ENCODE results near the gene OBSCN.

The OBSCN gene

DNA sequence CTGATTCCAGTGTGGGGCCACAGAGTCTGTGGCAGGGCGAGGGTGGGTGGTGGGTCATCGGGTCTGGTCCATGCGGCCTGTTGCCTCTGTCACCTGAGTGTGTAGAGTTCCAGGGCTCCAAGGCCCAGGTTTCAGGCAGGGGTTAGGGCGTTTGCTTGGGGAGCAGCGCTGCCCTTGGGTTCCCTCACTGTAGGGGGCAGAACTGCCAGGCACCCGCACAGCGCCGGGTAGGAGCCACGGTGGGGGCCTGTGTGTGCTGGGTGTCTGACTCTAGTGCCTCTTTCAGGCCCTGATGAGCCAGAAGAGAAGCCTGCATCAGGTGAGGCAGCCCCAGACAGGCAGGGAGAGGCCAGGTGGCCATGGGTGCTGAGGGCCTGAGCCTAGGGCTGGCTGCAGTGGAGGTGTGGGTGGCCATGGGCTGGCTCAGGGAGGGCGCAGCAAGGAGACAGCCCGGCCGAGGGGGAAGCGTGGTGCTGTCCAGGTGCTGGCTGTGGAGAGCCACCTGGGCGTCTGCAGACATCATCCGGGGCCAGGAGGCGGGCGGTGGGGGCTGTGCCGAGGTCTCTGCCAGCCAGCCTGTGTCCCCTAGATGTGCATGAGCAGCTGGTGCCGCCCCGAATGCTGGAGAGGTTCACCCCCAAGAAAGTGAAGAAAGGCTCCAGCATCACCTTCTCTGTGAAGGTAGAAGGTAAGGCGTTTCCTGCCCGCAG, 126.5 kb downstream of the OBSCN start:
- H3F3A ChIP-seq (ENCODE audit: low read depth): no peaks in the 10 kb centered on the region
- no peak overlapping the region for H3K4me3 ChIP-seq (ENCODE audit: low read length, poor library complexity, severe bottlenecking)
- H2AFZ ChIP-seq (ENCODE audit: low read length): no peak overlapping the region
- H3K79me2 ChIP-seq (ENCODE audit: insufficient read depth, low read length): no peaks in the 10 kb centered on the region
- no peaks in the 10 kb centered on the region for H3K9me3 ChIP-seq (ENCODE audit: insufficient read depth, low read depth, low read length)
- no peak overlapping the region for H3K4me2 ChIP-seq (ENCODE audit: low read depth, low read length, poor library complexity, severe bottlenecking)
- H4K20me1 ChIP-seq (ENCODE audit: insufficient read depth, low read length, poor library complexity, severe bottlenecking): no peaks in the 10 kb centered on the region
- no peak overlapping the region for H3K9ac ChIP-seq (ENCODE audit: low read depth, low read length, poor library complexity, severe bottlenecking)
- no peaks in the 10 kb centered on the region for H3K4me1 ChIP-seq (ENCODE audit: insufficient read depth, low read length, poor library complexity, severe bottlenecking)
- H3K9me2 ChIP-seq (replicated peaks; ENCODE audit: low read depth, low read length): no peaks in the 10 kb centered on the region
- TF ChIP-seq EZH2phosphoT487 (IDR thresholded peaks at IDR 0.05; ENCODE audit: borderline replicate concordance): no peak
- H3K36me3 ChIP-seq (ENCODE audit: insufficient read depth, low read length): no peaks in the 10 kb centered on the region; the same call in 1 of the 2 replicates
- H3K27me3 ChIP-seq (ENCODE audit: insufficient read depth, low read length, poor library complexity, severe bottlenecking): no peaks in the 10 kb centered on the region

DNA sequence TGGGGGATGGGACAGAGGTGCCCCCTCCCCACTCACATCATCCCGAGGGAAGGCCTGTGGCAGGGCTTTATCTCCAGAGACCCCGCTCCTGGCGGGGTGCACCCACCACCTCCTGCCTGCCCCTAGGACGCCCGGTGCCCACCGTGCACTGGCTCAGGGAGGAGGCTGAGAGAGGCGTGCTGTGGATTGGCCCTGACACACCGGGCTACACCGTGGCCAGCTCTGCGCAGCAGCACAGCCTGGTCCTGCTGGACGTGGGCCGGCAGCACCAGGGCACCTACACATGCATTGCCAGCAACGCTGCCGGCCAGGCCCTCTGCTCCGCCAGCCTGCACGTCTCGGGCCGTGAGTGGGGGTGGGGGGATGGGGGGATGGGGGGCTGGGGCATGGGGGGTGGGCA, 127.1 kb downstream of the OBSCN start:
- Histone ChIP-seq H3K9me2 (replicated peaks; ENCODE audit: low read depth, low read length) (no peaks in the 10 kb centered on the region), H3K79me2 (ENCODE audit: insufficient read depth, low read length) (no peaks in the 10 kb centered on the region), H3K27me3 (ENCODE audit: insufficient read depth, low read length, poor library complexity, severe bottlenecking) (no peaks in the 10 kb centered on the region), H3K4me3 (ENCODE audit: low read length, poor library complexity, severe bottlenecking) (no peak overlapping the region), H3K9me3 (ENCODE audit: insufficient read depth, low read depth, low read length) (no peaks in the 10 kb centered on the region), H3K4me2 (ENCODE audit: low read depth, low read length, poor library complexity, severe bottlenecking) (no peak overlapping the region), H3K4me1 (ENCODE audit: insufficient read depth, low read length, poor library complexity, severe bottlenecking) (no peaks in the 10 kb centered on the region), H3K9ac (ENCODE audit: low read depth, low read length, poor library complexity, severe bottlenecking) (no peak overlapping the region), H3F3A (ENCODE audit: low read depth) (no peaks in the 10 kb centered on the region), H3K36me3 (ENCODE audit: insufficient read depth, low read length) (no peaks in the 10 kb centered on the region; the same call in 1 of the 2 replicates), H4K20me1 (ENCODE audit: insufficient read depth, low read length, poor library complexity, severe bottlenecking) (no peaks in the 10 kb centered on the region), H2AFZ (ENCODE audit: low read length) (no peak overlapping the region)
- TF ChIP-seq, protein P1, sequence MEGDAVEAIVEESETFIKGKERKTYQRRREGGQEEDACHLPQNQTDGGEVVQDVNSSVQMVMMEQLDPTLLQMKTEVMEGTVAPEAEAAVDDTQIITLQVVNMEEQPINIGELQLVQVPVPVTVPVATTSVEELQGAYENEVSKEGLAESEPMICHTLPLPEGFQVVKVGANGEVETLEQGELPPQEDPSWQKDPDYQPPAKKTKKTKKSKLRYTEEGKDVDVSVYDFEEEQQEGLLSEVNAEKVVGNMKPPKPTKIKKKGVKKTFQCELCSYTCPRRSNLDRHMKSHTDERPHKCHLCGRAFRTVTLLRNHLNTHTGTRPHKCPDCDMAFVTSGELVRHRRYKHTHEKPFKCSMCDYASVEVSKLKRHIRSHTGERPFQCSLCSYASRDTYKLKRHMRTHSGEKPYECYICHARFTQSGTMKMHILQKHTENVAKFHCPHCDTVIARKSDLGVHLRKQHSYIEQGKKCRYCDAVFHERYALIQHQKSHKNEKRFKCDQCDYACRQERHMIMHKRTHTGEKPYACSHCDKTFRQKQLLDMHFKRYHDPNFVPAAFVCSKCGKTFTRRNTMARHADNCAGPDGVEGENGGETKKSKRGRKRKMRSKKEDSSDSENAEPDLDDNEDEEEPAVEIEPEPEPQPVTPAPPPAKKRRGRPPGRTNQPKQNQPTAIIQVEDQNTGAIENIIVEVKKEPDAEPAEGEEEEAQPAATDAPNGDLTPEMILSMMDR (conservative IDR thresholded peaks at IDR 0.05; ENCODE audit: low read length): no peak
- no peak for TF ChIP-seq EZH2phosphoT487 (IDR thresholded peaks at IDR 0.05; ENCODE audit: borderline replicate concordance)

DNA sequence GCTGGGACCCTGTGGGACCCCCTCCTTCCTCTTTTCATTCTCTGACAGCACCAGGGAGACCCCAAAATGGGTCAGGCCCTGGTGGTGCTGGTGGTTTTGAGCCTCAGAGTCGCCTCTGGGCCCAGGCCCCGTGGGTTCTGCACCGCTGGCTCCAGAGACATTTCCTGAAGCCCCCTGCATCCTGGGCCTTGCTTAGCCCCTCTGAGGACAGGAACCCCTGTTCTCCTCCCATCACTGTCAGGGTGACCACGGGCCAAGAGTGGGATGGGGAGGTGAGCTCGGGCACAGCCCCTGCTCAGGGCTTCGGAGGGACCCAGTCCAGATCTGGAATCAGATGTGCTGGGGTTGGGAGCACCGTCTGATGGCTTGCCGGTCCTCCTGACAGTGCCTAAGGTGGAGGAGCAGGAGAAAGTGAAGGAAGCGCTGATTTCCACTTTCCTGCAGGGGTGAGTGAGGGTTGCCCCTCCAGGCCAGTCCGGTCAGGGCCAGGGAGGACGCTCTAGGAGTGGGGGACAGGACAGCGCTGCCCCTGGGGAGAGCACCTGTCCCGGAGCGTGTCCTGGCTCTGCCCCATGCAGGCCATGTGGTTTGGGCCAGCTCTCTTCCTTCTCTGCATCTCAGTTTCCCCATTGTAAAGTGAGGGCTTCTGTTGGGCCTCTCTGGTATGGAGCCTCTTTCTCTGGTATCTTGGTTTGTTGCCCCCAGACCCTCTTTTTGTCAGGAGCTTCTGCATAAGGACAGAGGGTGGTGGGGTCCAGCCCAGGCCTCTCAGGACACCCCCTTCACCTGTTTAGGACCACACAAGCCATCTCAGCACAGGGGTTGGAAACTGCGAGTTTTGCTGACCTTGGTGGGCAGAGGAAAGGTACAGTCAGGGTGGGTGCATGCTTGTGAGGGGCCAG, 127.8 kb downstream of the OBSCN start:
- no peaks in the 10 kb centered on the region for H3K27me3 ChIP-seq (ENCODE audit: insufficient read depth, low read length, poor library complexity, severe bottlenecking)
- H3K4me2 ChIP-seq (ENCODE audit: low read depth, low read length, poor library complexity, severe bottlenecking): no peak overlapping the region
- no peaks in the 10 kb centered on the region for H3F3A ChIP-seq (ENCODE audit: low read depth)

More for the DNA sequence above, 127.8 kb downstream of the OBSCN start:
- H4K20me1 ChIP-seq (ENCODE audit: insufficient read depth, low read length, poor library complexity, severe bottlenecking): no peaks in the 10 kb centered on the region
- H3K4me3 ChIP-seq (ENCODE audit: low read length, poor library complexity, severe bottlenecking): no peak overlapping the region
- TF ChIP-seq EZH2phosphoT487 (IDR thresholded peaks at IDR 0.05; ENCODE audit: borderline replicate concordance): no peak
- TF ChIP-seq, protein P1 (conservative IDR thresholded peaks at IDR 0.05; ENCODE audit: low read length): no peak
- H3K9me2 ChIP-seq (replicated peaks; ENCODE audit: low read depth, low read length): no peaks in the 10 kb centered on the region
- no peaks in the 10 kb centered on the region; the same call in 1 of the 2 replicates for H3K36me3 ChIP-seq (ENCODE audit: insufficient read depth, low read length)
- no peak overlapping the region for H3K9ac ChIP-seq (ENCODE audit: low read depth, low read length, poor library complexity, severe bottlenecking)
- H2AFZ ChIP-seq (ENCODE audit: low read length): no peak overlapping the region
- no peaks in the 10 kb centered on the region for H3K9me3 ChIP-seq (ENCODE audit: insufficient read depth, low read depth, low read length)
- no peaks in the 10 kb centered on the region for H3K79me2 ChIP-seq (ENCODE audit: insufficient read depth, low read length)
- H3K4me1 ChIP-seq (ENCODE audit: insufficient read depth, low read length, poor library complexity, severe bottlenecking): no peaks in the 10 kb centered on the region
